H9 (cell line): Measurements from ENCODE around the gene CERKL. TPM values are rescaled to one million over a fixed set of nuclear protein-coding genes. Genes with fewer than 3 reads are reported as not detected.

ENCODE experiments used
- DNase-seq: peaks from one replicate; pipeline ENCODE4 v3.0.0-alpha.2; 2017
- H2AFZ ChIP-seq: one replicate; pipeline ENCODE4 v1.6.1; 2013; ENCODE audit warnings: mild to moderate bottlenecking, low read length, control low read depth, moderate library complexity
- H2AK5ac ChIP-seq: 2 replicates; pipeline ENCODE4 v1.6.1; 2013; ENCODE audit warnings: low read length, control low read depth, mixed read lengths; ENCODE audit not compliant: insufficient read length
- H2BK120ac ChIP-seq: one replicate; pipeline ENCODE4 v1.6.1; 2013; ENCODE audit warnings: low read depth, mild to moderate bottlenecking, low read length, control low read depth, inconsistent platforms; ENCODE audit not compliant: poor library complexity, severe bottlenecking
- H2BK12ac ChIP-seq: 2 replicates; pipeline ENCODE4 v1.6.1; 2013; ENCODE audit warnings: low read length, control low read depth, mixed read lengths, low read depth; ENCODE audit not compliant: insufficient read length
- H2BK15ac ChIP-seq: 2 replicates; pipeline ENCODE4 v1.6.1; 2013; ENCODE audit warnings: low read depth, low read length, control low read depth
- H2BK20ac ChIP-seq: one replicate; pipeline ENCODE4 v1.6.1; 2013; ENCODE audit warnings: low read depth, mild to moderate bottlenecking, low read length, control low read depth, inconsistent platforms; ENCODE audit not compliant: poor library complexity, severe bottlenecking
- H2BK5ac ChIP-seq: 2 replicates; pipeline ENCODE4 v1.6.1; 2013; ENCODE audit warnings: low read length, control low read depth, mixed read lengths; ENCODE audit not compliant: insufficient read length
- H3K14ac ChIP-seq: 2 replicates; pipeline ENCODE4 v1.6.1; 2013; ENCODE audit warnings: low read length, control low read depth; ENCODE audit not compliant: insufficient read depth
- H3K18ac ChIP-seq: 2 replicates; pipeline ENCODE4 v1.6.1; 2013; ENCODE audit warnings: low read depth, mild to moderate bottlenecking, mixed read lengths, low read length, control low read depth; ENCODE audit not compliant: insufficient read length
- H3K23ac ChIP-seq: 2 replicates; pipeline ENCODE4 v1.6.1; 2013; ENCODE audit warnings: low read length, control low read depth, mixed read lengths, low read depth; ENCODE audit not compliant: insufficient read length
- H3K23me2 ChIP-seq: 2 replicates; pipeline ENCODE4 v1.6.1; 2013; ENCODE audit warnings: low read depth, mild to moderate bottlenecking, mixed read lengths, low read length, control low read depth; ENCODE audit not compliant: insufficient read length, poor library complexity, severe bottlenecking
- H3K27ac ChIP-seq: 2 replicates; pipeline ENCODE4 v1.5.1; 2013; ENCODE audit warnings: low read length, control low read depth, mixed read lengths, low read depth; ENCODE audit not compliant: insufficient read length
- H3K27me3 ChIP-seq: 2 replicates; pipeline ENCODE4 v1.6.1; 2013; ENCODE audit warnings: low read length, control low read depth, inconsistent platforms; ENCODE audit not compliant: insufficient read depth
- H3K4ac ChIP-seq: 2 replicates; pipeline ENCODE4 v1.6.1; 2013; ENCODE audit warnings: low read depth, mild to moderate bottlenecking, control low read depth, inconsistent platforms, low read length, moderate library complexity
- H3K4me1 ChIP-seq: 2 replicates; pipeline ENCODE4 v1.6.1; 2013; ENCODE audit warnings: low read length, control low read depth, inconsistent platforms; ENCODE audit not compliant: insufficient read depth
- H3K4me2 ChIP-seq: 2 replicates; pipeline ENCODE4 v1.6.1; 2013; ENCODE audit warnings: low read length, control low read depth, mixed read lengths; ENCODE audit not compliant: insufficient read length, insufficient read depth
- H3K56ac ChIP-seq: 2 replicates; pipeline ENCODE4 v1.6.1; 2013; ENCODE audit warnings: low read depth, mild to moderate bottlenecking, mixed read lengths, low read length, control low read depth; ENCODE audit not compliant: insufficient read length
- H3K79me1 ChIP-seq: 2 replicates; pipeline ENCODE4 v1.6.1; 2013; ENCODE audit warnings: low read depth, mild to moderate bottlenecking, moderate library complexity, low read length, control low read depth, inconsistent platforms; ENCODE audit not compliant: insufficient read depth, poor library complexity, severe bottlenecking
- H3K79me2 ChIP-seq: 2 replicates; pipeline ENCODE4 v1.6.1; 2013; ENCODE audit warnings: low read length, control low read depth, inconsistent platforms; ENCODE audit not compliant: insufficient read depth
- H3K9ac ChIP-seq: 2 replicates; pipeline ENCODE4 v1.6.1; 2013; ENCODE audit warnings: low read length, control low read depth, mixed read lengths; ENCODE audit not compliant: insufficient read length; ENCODE audit errors: extremely low read depth
- H3K9me3 ChIP-seq: one replicate; pipeline ENCODE4 v1.6.1; 2013; ENCODE audit warnings: low read depth, low read length, inconsistent platforms; ENCODE audit not compliant: control insufficient read depth
- H3T11ph ChIP-seq: one replicate; pipeline ENCODE4 v1.6.1; 2013; ENCODE audit warnings: mild to moderate bottlenecking, low read length, control low read depth, inconsistent platforms
- H4K20me1 ChIP-seq: one replicate; pipeline ENCODE4 v1.6.1; 2013; ENCODE audit not compliant: control insufficient read depth, insufficient read length, insufficient read depth
- H4K5ac ChIP-seq: 2 replicates; pipeline ENCODE4 v1.6.1; 2013; ENCODE audit warnings: low read depth, mild to moderate bottlenecking, mixed read lengths, low read length, control low read depth; ENCODE audit not compliant: insufficient read length
- H4K8ac ChIP-seq: replicated peaks from 2 replicates; pipeline ENCODE4 v1.6.1; 2013; ENCODE audit warnings: low read length, control low read depth, mixed read lengths, low read depth; ENCODE audit not compliant: insufficient read length
- H4K91ac ChIP-seq: 2 replicates; pipeline ENCODE4 v1.6.1; 2013; ENCODE audit warnings: low read depth, mild to moderate bottlenecking, moderate library complexity, mixed read lengths, low read length, control low read depth; ENCODE audit not compliant: insufficient read length
- H3K27ac Mint-ChIP-seq, 3 experiments: 2 replicates in 2 of 3; 3 replicates in 1 of 3; pipeline ENCODE4 v1.8.0; 2020 to 2021; ENCODE audit warnings: mixed read lengths in 3 of 3, mild to moderate bottlenecking in 1 of 3, moderate library complexity in 1 of 3
- H3K27me3 Mint-ChIP-seq: 2 replicates; pipeline ENCODE4 v1.8.0; 2021; ENCODE audit warnings: low read depth, mild to moderate bottlenecking, moderate library complexity, mixed read lengths
- H3K36me3 Mint-ChIP-seq, 3 experiments: 2 replicates in 2 of 3; 3 replicates in 1 of 3; pipeline ENCODE4 v1.8.0; 2020 to 2021; ENCODE audit warnings: low read depth in 3 of 3, mixed read lengths in 3 of 3; ENCODE audit not compliant: insufficient read depth in 1 of 3
- H3K4me1 Mint-ChIP-seq, 2 experiments: 2 replicates each; pipeline ENCODE4 v1.8.0; 2020; ENCODE audit warnings: mixed read lengths in 2 of 2
- H3K4me3 Mint-ChIP-seq, 2 experiments: 2 replicates in 1 of 2; 3 replicates in 1 of 2; pipeline ENCODE4 v1.8.0; 2020 to 2021; ENCODE audit warnings: mild to moderate bottlenecking in 2 of 2, mixed read lengths in 2 of 2, moderate library complexity in 1 of 2
- H3K9me3 Mint-ChIP-seq, 2 experiments: 2 replicates in 1 of 2; 3 replicates in 1 of 2; pipeline ENCODE4 v1.8.0; 2020; ENCODE audit warnings: mild to moderate bottlenecking in 2 of 2, mixed read lengths in 2 of 2, moderate library complexity in 1 of 2
- WGBS: extraction: QIAGEN DNeasy Blood & Tissue Kit; methylation state at CpG from one replicate; pipeline ENCODE4 v1.1.7; 2013; ENCODE audit warnings: missing lambda C conversion rate, low lambda C conversion rate, mixed read lengths; ENCODE audit not compliant: insufficient read length; ENCODE audit errors: extremely low coverage; 5-methylcytosine and 5-hydroxymethylcytosine counted together
- total RNA-seq: library from RNA; stranded (reverse); gene quantifications from 2 replicates; pipeline ENCODE4 v1.2.1, GENCODE V29; 2021
- TF ChIP-seq, protein P1 (sequence below): fragments of 200-600 bp; sonication (generic); conservative IDR thresholded peaks from 3 replicates; pipeline ENCODE4 v1.8.0; 2021; ENCODE audit warnings: antibody characterized with exemption, mild to moderate bottlenecking

The CERKL gene
- total RNA-seq, 1 experiment from 2014 or later: not detected

DNA sequence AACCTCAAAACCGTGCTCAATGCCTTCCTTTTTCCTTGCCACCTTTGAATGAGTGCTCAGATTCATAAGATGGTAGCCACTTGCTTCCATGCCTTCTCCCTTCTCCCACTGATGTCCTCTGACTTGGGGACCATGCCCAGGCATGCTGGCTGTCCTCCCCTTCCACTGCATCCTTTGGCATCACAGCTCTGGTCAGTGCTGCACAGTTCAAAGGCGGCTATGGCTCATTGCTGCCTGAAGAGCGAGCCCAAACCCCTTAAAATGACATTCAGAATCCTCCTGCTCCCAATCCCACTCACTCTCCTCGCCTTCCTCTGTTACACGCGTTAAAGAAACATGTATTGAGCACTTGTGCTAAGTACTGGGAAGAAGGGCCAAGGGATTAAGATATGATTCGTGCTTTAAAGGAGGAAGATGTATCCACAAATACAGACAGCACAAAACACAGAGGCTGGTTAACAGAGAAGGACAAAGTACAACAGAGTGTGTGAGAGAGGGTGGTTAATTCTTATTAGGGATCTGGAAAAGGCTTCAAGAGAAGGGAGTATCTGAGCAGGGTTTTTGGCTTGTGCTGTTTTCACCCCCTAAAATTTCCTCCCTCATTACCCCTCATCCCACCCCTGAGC is 81.8 kb downstream of the CERKL start:
- Histone ChIP-seq H3K9me3 (no peaks in the 10 kb centered on the region), H3K4me2 (no peak overlapping the region), H2BK15ac (no peak overlapping the region), H4K20me1 (no peaks in the 10 kb centered on the region), H2BK20ac (no peak overlapping the region), H2BK12ac (no peak overlapping the region), H3K4ac (no peak overlapping the region), H3K23ac (no peak overlapping the region), H3K4me1 (no peaks in the 10 kb centered on the region), H3K14ac (no peak overlapping the region), H3K27ac (no peak overlapping the region), H2AK5ac (no peak overlapping the region), H2AFZ (no peak overlapping the region), H3K79me1 (no peaks in the 10 kb centered on the region), H3T11ph (no peak overlapping the region), H3K18ac (no peak overlapping the region), H2BK120ac (no peak overlapping the region), H3K56ac (no peak overlapping the region), H4K5ac (no peak overlapping the region), H3K27me3 (no peaks in the 10 kb centered on the region), H3K9ac (no peak overlapping the region), H4K91ac (no peak overlapping the region), H2BK5ac (no peak overlapping the region), H3K79me2 (no peaks in the 10 kb centered on the region), H4K8ac (no peak overlapping the region), H3K23me2 (peaks cover 2% of the 10 kb centered on the region)
- DNase-seq: no peak
- peaks cover 4% of the 10 kb centered on the region in 2 experiments; a peak in 3 of 4 replicates for H3K4me1 Mint-ChIP-seq
- no peak overlapping the region for H3K4me3 Mint-ChIP-seq
- no CpG with 5 or more reads among the region's 7 CpGs for WGBS
- H3K27me3 Mint-ChIP-seq: peaks cover 9% of the 10 kb centered on the region
- H3K36me3 Mint-ChIP-seq: no peaks in the 10 kb centered on the region
- H3K27ac Mint-ChIP-seq: no peak overlapping the region
- TF ChIP-seq, protein P1, sequence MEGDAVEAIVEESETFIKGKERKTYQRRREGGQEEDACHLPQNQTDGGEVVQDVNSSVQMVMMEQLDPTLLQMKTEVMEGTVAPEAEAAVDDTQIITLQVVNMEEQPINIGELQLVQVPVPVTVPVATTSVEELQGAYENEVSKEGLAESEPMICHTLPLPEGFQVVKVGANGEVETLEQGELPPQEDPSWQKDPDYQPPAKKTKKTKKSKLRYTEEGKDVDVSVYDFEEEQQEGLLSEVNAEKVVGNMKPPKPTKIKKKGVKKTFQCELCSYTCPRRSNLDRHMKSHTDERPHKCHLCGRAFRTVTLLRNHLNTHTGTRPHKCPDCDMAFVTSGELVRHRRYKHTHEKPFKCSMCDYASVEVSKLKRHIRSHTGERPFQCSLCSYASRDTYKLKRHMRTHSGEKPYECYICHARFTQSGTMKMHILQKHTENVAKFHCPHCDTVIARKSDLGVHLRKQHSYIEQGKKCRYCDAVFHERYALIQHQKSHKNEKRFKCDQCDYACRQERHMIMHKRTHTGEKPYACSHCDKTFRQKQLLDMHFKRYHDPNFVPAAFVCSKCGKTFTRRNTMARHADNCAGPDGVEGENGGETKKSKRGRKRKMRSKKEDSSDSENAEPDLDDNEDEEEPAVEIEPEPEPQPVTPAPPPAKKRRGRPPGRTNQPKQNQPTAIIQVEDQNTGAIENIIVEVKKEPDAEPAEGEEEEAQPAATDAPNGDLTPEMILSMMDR: no peak
- H3K9me3 Mint-ChIP-seq: no peaks in the 10 kb centered on the region
